HTR-8/SVneo (cell line): ENCODE measurements around the gene MAG.

ENCODE experiments used
- DNase-seq: peaks from one replicate; pipeline ENCODE4 v3.0.0; 2011; ENCODE audit warnings: low spot score, mixed read lengths; ENCODE audit not compliant: insufficient read length
- FAIRE-seq: peaks from 2 replicates; lab custom pipeline; 2011; peaks lifted over from hg19 to GRCh38; lab: Jason Lieb, UNC

MAG gene

DNA sequence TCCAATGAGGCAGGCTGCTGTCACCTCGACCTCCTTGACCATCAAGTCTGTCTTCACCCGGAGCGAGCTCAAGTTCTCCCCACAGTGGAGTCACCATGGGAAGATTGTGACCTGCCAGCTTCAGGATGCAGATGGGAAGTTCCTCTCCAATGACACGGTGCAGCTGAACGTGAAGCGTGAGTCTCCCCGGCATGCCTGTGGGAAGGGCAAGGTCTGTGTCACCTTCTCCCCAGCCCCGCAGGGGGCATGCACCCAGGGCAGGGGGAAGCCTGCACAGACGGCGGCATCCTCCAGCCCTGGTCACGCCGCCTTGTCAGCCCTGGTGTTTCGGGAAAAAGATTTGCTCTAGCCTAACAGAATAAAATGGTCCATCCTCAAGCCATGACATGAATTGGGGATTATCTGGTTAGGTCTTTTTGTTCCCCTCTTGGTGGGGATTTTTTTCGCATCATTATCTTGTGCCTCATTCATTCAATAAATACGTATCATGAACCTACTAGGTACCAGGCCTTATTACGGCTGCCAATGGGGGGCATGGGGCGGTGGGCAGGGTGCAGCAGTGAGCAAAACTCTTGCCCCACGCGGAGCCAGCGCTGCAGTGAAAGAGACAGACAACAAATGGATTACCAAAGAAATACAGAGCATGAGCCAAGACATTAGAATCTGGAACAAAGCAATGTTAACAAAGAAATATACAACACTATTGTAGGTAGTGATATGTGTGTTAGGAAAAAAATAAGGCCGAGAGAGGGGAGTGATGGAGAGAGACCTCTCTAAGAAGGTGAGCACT, 44.4 kb downstream of the MAG start:
- FAIRE-seq, result no peak
- no peak for DNase-seq

GRCh38 chr19:35337097-35337983, 45.4 kb downstream of the MAG start:
- DNase-seq (no peak), FAIRE-seq (no peak)

- FAIRE-seq (no peak), DNase-seq (no peak)
Observed at GRCh38 chr19:35337984-35338296, 46.0 kb downstream of the MAG start.

GRCh38 chr19:35340431-35340830, 48.5 kb downstream of the MAG start:
- no peak for FAIRE-seq
- DNase-seq, result no peak

DNA sequence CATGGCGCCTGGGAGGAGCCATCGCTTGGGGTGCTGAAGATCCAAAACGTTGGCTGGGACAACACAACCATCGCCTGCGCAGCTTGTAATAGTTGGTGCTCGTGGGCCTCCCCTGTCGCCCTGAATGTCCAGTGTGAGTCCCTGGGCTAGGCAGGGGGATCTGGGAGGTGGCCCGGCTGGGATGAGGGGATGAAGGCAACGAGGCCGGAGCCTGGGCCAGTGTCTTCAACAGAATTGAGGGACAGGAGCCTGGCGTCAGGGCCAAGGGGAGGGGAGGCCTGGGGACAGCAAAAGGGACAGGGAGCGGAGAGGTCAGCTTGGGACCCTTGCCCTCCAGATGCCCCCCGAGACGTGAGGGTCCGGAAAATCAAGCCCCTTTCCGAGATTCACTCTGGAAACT, 49.0 kb downstream of the MAG start:
- DNase-seq, result no peak
- FAIRE-seq, result no peak

- FAIRE-seq, result no peak
- DNase-seq, result no peak
Observed at GRCh38 chr19:35341565-35342225, 49.7 kb downstream of the MAG start.

- FAIRE-seq (no peak), DNase-seq (no peak)
Observed at GRCh38 chr19:35342430-35342829, 50.5 kb downstream of the MAG start.

DNA sequence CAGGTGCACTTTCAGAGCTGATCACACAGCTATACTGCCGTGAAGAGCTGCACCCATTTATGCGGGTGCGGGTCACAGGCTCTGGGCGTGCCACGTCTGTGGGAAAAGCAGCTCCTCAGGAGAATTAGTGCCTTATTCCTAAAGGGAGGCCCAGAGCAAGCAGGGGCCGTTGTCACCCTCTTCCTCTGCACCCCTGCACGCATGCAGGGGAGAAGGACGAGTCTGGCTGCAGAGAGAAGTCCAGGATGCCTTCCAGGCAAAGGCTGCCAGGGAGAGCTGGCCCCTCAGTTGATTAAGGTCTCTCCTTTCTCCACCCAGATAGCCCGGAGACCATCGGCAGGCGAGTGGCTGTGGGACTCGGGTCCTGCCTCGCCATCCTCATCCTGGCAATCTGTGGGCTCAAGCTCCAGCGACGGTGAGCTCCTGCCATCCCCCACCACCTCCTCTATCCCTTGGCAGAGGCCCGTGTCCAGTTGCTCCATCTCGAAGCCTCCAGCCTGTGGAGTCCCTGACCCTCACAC, 52.6 kb downstream of the MAG start:
- FAIRE-seq (no peak), DNase-seq (no peak)

GRCh38 chr19:35345671-35346111, 53.7 kb downstream of the MAG start:
- no peak for DNase-seq
- FAIRE-seq, result no peak

DNA sequence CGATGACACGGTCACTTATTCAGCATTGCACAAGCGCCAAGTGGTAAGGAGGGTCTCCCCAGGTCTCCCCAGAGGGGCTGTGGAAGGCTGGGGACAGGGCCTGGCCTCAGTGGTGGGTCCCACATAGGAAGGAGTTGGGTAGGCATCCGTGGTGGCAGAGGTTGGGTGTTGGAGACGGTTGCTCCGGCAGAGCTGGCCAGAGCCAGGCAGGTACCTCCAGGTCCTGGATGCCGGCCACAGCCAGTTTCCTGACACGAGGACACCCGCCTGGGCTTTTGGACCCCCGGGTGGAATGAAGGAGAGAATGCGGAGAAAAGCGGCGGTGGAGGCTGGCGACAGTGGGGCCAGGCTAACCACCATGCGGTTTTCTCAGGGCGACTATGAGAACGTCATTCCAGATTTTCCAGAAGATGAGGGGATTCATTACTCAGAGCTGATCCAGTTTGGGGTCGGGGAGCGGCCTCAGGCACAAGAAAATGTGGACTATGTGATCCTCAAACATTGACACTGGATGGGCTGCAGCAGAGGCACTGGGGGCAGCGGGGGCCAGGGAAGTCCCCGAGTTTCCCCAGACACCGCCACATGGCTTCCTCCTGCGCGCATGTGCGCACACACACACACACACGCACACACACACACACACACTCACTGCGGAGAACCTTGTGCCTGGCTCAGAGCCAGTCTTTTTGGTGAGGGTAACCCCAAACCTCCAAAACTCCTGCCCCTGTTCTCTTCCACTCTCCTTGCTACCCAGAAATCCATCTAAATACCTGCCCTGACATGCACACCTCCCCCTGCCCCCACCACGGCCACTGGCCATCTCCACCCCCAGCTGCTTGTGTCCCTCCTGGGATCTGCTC, 54.5 kb downstream of the MAG start:
- FAIRE-seq (no peak), DNase-seq (no peak)

GRCh38 chr19:35347171-35347929, 55.4 kb downstream of the MAG start, which contains the start of gene FFAR1:
Gene FFAR1 (plus strand): TSS chr19:35347902. CDS start chr19:35351552, 3,650 bp downstream.
- FAIRE-seq (no peak), DNase-seq (no peak)

- DNase-seq, result no peak
- no peak for FAIRE-seq
Observed at GRCh38 chr19:35347930-35348298, 56.0 kb downstream of the MAG start.

DNA sequence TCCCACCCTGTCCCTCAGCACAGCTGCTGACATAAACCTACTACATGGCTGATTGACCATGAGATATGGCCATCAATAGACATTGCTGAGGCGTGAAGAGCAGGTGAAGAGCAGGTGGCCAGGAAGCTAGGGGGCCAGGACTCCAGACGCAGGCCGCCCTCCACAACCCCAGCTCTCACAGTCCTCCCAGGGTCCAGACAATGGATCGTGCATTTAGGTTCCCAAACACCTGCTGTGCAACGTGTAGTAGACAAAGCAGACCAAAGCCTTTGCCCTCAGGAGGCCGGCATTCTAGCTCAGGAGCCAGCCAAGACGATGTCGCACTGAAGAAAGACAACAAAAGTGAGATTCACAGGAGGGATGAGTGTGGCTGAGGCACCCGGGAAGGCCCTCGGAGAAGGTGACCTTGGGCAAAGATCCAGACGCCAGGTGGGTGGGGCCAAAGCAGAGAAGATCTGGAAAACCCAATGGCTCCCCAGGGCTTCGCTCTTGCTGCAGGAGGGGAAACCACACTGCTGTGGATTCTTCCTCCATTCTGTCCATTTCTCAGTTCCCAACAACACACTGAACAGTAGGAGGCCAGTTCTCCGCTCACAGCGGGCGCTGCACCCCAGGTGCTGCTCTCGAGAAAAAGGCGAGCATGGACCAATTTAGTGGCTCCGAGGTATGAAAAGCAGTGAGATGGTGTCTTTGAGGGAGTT, 57.1 kb downstream of the MAG start:
- FAIRE-seq, result no peak

DNA sequence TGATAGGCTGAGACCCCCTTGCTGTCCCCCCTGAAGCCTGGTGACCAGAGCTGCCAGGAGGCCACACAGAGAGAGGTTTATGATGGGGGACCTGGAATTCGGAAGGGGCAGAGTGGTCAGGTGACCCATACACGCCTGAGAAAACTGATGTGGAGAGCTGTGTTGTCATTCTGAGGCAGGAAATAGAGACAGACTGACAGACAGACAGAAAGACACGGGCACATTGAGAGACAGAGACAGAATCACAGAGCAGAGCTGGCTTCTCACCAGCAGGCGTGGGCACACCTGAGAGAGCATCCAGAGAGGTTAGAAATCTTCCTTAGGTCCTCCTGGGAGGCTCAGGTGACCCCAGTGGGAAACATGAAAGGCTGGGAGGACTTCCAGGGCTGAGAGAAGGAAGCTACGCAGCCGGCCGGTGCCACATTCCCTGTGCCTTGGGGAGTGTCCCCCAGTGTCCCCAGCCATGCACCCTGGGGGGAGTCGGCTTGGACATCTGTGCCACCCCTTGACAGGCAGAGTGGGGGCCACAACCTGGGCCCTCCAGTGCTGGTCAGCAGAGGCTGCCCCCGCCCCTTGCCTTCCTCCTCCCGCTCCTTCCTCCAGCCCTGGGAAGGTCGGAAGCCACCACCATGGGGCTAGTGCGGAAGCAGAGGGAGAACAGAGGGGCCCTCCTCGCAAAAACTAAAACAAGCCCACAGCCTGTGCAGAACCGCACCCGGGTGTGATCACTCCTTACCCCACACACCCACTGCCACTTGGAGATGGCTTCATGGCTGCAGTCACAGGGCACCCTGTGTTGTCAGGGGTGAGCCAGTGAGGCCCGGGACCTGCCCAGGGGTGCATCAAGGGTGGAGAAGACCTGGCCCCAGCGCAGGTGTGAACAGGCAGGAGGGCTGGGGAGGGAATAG, 57.9 kb downstream of the MAG start:
- DNase-seq, result no peak
- FAIRE-seq, result no peak

More for the DNA sequence above, 57.1 kb downstream of the MAG start:
- DNase-seq, result no peak

- no peak for FAIRE-seq
- no peak for DNase-seq
Observed at GRCh38 chr19:35350591-35350990, 58.6 kb downstream of the MAG start.

GRCh38 chr19:35351411-35352176, 59.6 kb downstream of the MAG start:
- DNase-seq, result no peak
- no peak for FAIRE-seq

GRCh38 chr19:35352177-35352447, 60.2 kb downstream of the MAG start:
- FAIRE-seq, result no peak
- no peak for DNase-seq
